GM12801 (cell line): ENCODE results near the gene PPARGC1A.

Experiments used
- CTCF ChIP-seq: IDR thresholded peaks from one replicate; pipeline ENCODE4 v1.5.1; 2011; ENCODE audit warnings: control low read depth; ENCODE audit not compliant: insufficient read length; ENCODE audit errors: extremely low read depth

The PPARGC1A gene

GRCh38 chr4:23906839-23907238 lies 17.0 kb upstream of the PPARGC1A start:
- no peak for TF ChIP-seq CTCF

GRCh38 chr4:23904639-23905071 lies 14.8 kb upstream of the PPARGC1A start:
- no peak for TF ChIP-seq CTCF

GRCh38 chr4:23903859-23904438 lies 14.1 kb upstream of the PPARGC1A start:
- TF ChIP-seq CTCF, result no peak

- TF ChIP-seq CTCF, result no peak
Observed at GRCh38 chr4:23902222-23902804, 12.5 kb upstream of the PPARGC1A start.

- TF ChIP-seq CTCF, result no peak
Observed at GRCh38 chr4:23900636-23901035, 10.8 kb upstream of the PPARGC1A start.

GRCh38 chr4:23899565-23899964 lies 9.7 kb upstream of the PPARGC1A start:
- no peak for TF ChIP-seq CTCF

GRCh38 chr4:23897564-23898109 lies 7.8 kb upstream of the PPARGC1A start:
- no peak for TF ChIP-seq CTCF
